ENCODE results near the gene PGBD5.

Gene PGBD5

DNA sequence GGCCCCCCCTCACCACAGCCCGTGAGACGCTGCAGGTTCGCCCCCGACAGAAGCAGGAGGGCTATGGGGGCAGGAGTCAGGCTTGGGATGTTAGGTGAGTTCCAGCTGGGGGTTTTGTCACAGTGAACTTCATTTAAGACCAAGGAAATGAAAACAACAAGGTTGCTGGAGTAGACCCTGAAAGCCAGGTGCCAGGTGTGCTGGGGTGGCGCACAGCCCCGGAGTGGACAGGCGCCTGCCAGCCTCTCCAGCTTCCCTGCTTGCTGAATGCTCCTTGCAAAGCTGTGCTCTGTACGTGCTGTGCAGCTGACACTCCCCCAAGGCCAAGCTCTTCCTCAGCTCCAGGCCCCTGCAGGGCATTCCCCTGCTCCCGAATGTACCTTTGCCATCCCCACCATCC lies 102.4 kb downstream of the PGBD5 start:
- no peak for DNase-seq (ENCODE audit: low read depth in 2 of 2)
- H3K4me3 ChIP-seq (replicated peaks in 1 of 2; ENCODE audit: low read depth in 2 of 2, low read length in 2 of 2), result no peak overlapping the region
- TF ChIP-seq, protein P1, sequence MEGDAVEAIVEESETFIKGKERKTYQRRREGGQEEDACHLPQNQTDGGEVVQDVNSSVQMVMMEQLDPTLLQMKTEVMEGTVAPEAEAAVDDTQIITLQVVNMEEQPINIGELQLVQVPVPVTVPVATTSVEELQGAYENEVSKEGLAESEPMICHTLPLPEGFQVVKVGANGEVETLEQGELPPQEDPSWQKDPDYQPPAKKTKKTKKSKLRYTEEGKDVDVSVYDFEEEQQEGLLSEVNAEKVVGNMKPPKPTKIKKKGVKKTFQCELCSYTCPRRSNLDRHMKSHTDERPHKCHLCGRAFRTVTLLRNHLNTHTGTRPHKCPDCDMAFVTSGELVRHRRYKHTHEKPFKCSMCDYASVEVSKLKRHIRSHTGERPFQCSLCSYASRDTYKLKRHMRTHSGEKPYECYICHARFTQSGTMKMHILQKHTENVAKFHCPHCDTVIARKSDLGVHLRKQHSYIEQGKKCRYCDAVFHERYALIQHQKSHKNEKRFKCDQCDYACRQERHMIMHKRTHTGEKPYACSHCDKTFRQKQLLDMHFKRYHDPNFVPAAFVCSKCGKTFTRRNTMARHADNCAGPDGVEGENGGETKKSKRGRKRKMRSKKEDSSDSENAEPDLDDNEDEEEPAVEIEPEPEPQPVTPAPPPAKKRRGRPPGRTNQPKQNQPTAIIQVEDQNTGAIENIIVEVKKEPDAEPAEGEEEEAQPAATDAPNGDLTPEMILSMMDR (IDR thresholded peaks at IDR 0.05; ENCODE audit: low read depth, low read length), result no peak

DNA sequence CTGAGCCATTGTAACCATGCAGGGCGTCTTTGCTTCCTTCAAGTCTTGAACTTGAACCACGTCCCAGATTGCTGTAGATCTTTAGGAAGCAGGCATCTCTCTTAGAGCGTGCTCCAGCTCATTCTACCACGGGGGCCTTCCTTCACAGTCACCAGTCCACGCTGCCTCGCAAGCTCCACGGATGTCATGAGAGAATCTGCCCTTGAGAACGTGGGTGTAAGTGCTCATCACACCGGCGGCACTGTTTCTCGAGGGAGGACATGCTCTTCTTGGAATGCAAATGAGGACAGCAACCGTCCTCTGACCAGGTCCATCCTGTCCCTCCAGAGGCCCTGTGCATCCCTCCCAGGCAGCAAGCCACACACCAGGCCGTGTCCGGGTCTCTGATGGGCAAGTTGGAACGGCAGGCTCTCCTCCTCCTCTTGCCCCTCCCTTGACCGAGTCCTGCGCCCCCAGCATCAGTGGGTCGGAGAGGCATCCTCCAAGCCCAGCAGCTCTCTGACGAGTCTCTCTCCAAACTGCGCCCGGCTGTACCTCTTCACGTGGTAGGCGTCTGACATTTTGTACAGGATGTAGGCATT lies 103.1 kb downstream of the PGBD5 start:
- TF ChIP-seq, protein P1 (IDR thresholded peaks at IDR 0.05; ENCODE audit: low read depth, low read length), result no peak
- no peak for DNase-seq (ENCODE audit: low read depth in 2 of 2)
- no peak overlapping the region for H3K4me3 ChIP-seq (replicated peaks in 1 of 2; ENCODE audit: low read depth in 2 of 2, low read length in 2 of 2)

DNA sequence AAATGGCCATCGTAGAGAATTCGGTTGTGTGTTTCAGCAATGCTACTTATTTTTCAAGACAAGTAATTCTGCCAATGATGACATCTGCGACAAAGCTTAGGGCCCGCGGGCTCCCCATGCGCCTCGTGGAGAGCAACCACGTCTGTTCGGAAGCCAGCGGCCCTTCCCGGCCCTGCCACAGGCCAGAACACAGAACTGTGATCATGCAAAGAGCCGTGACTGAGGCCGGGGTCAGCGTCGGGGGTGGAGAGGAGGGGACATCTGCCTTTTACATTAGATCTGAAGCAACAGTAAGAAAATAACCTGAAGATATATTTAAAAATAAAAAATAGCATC lies 103.7 kb downstream of the PGBD5 start:
- no peak overlapping the region for H3K4me3 ChIP-seq (replicated peaks in 1 of 2; ENCODE audit: low read depth in 2 of 2, low read length in 2 of 2)
- no peak for DNase-seq (ENCODE audit: low read depth in 2 of 2)
- TF ChIP-seq, protein P1 (IDR thresholded peaks at IDR 0.05; ENCODE audit: low read depth, low read length), result no peak

DNA sequence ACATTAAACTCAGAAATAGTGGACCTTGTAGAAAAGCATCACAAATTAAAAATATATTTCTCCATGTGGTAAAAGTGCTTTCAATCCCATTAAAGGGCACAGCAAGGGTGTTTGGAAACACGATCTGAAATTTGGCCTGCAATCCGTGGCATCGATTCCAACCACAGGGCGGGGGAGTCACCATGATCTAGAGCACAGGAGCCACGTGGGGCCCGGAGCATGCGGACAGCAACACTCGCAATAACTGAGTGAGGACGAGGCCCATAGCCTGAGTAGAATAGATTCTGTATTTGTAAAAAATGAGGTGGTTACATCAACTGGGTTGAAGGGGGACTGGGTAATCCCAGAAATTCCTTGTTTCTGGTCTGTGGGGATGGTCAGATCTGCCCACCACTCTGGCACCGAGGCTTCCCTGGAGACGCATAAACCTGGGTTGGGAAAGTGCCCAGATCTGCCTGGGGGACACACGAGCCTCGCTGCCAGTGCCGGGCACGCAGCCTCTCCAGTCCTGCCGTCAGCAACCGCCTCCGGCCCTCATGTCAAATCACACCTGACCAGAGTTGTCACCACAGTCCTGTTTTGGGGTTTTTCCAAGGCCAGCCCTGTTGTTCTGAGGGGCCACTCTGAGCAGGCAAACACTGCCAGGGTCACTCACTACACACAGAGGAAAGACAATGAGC lies 104.3 kb downstream of the PGBD5 start:
- TF ChIP-seq, protein P1 (IDR thresholded peaks at IDR 0.05; ENCODE audit: low read depth, low read length), result no peak
- DNase-seq (ENCODE audit: low read depth in 2 of 2), result no peak
- no peak overlapping the region for H3K4me3 ChIP-seq (replicated peaks in 1 of 2; ENCODE audit: low read depth in 2 of 2, low read length in 2 of 2)

DNA sequence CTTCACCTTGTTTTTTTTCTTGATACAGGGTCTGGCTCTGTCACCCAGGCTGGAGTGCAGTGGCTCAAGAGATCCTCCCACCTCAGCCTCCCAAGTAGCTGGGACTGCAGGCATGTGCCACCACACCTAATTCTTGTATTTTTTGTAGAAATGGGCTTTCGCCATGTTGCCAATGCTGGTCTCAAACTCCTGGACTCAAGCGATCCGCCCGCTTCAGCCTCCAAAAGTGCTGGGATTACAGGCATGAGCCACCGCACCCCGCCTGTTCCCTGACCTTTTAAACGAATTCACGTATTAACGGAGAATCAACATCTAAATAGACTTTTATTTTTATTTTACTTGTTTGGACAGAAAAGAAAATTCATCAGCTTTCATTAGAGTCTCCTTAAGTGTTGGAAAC lies 104.8 kb downstream of the PGBD5 start:
- H3K4me3 ChIP-seq (replicated peaks in 1 of 2; ENCODE audit: low read depth in 2 of 2, low read length in 2 of 2), result no peak overlapping the region
- TF ChIP-seq, protein P1 (IDR thresholded peaks at IDR 0.05; ENCODE audit: low read depth, low read length), result no peak
- DNase-seq (ENCODE audit: low read depth in 2 of 2), result no peak

DNA sequence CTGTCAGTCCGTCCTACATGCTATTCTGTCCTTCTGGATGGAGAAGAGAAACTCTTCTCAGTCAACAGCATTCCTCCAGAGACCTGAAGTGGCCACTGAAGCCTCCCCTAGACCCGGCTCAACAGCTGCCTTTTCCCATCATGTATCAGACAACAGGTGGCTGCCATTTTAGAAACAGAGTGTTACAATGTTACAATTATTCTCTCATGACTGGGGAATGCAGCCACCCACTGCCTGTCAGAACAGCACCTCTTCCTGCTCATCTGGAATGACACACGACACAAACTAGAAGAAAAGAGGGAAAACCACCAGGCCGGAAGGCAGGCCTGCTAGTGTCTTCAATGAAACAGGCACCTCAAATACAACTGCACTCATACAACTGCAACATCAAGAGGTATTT lies 105.3 kb downstream of the PGBD5 start:
- TF ChIP-seq, protein P1 (IDR thresholded peaks at IDR 0.05; ENCODE audit: low read depth, low read length), result no peak
- H3K4me3 ChIP-seq (replicated peaks in 1 of 2; ENCODE audit: low read depth in 2 of 2, low read length in 2 of 2), result no peak overlapping the region
- no peak for DNase-seq (ENCODE audit: low read depth in 2 of 2)

All from cardiac fibroblast (primary cell).